ENCODE results near the gene C8A. TPM values are rescaled to one million over a fixed set of nuclear protein-coding genes. Genes with fewer than 3 reads are reported as not detected.

The C8A gene
- total RNA-seq, 1 experiment from 2014 or later = not detected

DNA sequence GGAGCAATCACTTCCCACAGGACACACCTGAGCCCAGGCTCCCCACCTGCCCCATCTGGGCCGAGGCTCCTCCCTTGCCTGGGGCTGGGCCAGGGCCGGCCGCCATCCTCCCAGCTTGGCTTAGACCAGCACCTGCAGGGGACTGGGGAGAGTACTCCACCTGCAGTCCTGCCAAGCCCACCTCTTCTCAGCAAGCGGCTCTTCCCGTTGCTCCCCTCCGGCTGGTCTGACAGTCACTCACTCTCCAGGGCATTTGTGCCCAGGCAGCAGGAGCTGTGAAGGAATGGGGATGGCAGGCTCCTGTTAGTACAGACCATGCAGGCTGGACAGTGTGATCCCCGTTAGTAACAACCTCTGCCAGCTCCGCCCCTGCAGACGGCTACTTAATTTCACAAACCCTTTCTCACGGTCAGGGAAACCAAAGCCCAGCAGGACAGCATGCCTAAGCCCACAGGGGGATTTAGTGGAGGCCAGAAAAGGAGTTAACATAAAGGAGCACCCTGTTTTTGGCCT lies 35.2 kb upstream of the C8A start, which contains the start of gene FYB2:
Gene FYB2, minus strand, starts transcription at position 18 of the 513 bp plus-strand sequence. CDS start 114 bp downstream, outside the sequence.
- no peaks in the 10 kb centered on the region for H3K4me1 ChIP-seq (ENCODE audit: low read length)
- no peak for DNase-seq
- no peaks in the 10 kb centered on the region for H3K9me2 ChIP-seq (replicated peaks; ENCODE audit: insufficient read depth, low read length)
- H3K9me3 ChIP-seq (ENCODE audit: low read length) = no peaks in the 10 kb centered on the region
- no peak within 1 kb of the TSS for H3K27ac ChIP-seq (ENCODE audit: low read length)
- H4K20me1 ChIP-seq (ENCODE audit: insufficient read depth, low read depth, low read length) = no peaks in the 10 kb centered on the region
- no peak within 1 kb of the TSS for H2AFZ ChIP-seq (ENCODE audit: low read length)
- no peak within 1 kb of the TSS for H3K9ac ChIP-seq (ENCODE audit: low read length)
- no peaks in the 10 kb centered on the region for H3K27me3 ChIP-seq (ENCODE audit: low read length)
- no peaks in the 10 kb centered on the region for H3K36me3 ChIP-seq (ENCODE audit: insufficient read depth, low read length)
- H3K4me2 ChIP-seq (ENCODE audit: low read depth, low read length, poor library complexity, severe bottlenecking) = no peak within 1 kb of the TSS
- no peaks in the 10 kb centered on the region for H3K79me2 ChIP-seq (ENCODE audit: low read length)
- no peak within 1 kb of the TSS for H3K4me3 ChIP-seq (ENCODE audit: low read length)

GRCh38 chr1:56820755-56821461 lies 33.7 kb upstream of the C8A start:
- DNase-seq = peak; percentile 84
- Histone ChIP-seq H3K4me2 (ENCODE audit: low read depth, low read length, poor library complexity, severe bottlenecking) (no peak overlapping the region), H3K9ac (ENCODE audit: low read length) (no peak overlapping the region), H3K4me1 (ENCODE audit: low read length) (no peaks in the 10 kb centered on the region), H3K27ac (ENCODE audit: low read length) (no peak overlapping the region), H4K20me1 (ENCODE audit: insufficient read depth, low read depth, low read length) (no peaks in the 10 kb centered on the region), H3K4me3 (ENCODE audit: low read length) (no peak overlapping the region), H3K79me2 (ENCODE audit: low read length) (no peaks in the 10 kb centered on the region), H3K9me3 (ENCODE audit: low read length) (no peaks in the 10 kb centered on the region), H3K9me2 (replicated peaks; ENCODE audit: insufficient read depth, low read length) (no peaks in the 10 kb centered on the region), H2AFZ (ENCODE audit: low read length) (no peak overlapping the region), H3K27me3 (ENCODE audit: low read length) (no peaks in the 10 kb centered on the region), H3K36me3 (ENCODE audit: insufficient read depth, low read length) (no peaks in the 10 kb centered on the region)

DNA sequence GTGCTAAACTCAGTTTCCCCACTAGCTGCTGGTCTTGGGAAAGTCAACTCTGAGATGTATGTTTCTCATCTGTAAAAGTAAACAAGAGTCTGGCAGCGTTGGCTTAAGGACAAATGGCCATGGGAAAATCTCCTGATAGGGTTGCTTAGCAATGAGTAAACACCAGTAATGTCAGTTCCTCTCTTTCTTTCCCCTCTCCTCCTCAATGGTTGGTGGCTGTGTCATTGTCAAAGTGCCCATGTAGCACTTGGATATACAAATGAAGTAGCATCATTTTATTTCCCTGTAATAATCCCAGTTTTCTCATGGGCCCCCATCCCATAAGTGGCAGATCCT lies 33.2 kb upstream of the C8A start:
- Histone ChIP-seq H3K4me2 (ENCODE audit: low read depth, low read length, poor library complexity, severe bottlenecking) (no peak overlapping the region), H3K4me3 (ENCODE audit: low read length) (no peak overlapping the region), H4K20me1 (ENCODE audit: insufficient read depth, low read depth, low read length) (no peaks in the 10 kb centered on the region), H3K36me3 (ENCODE audit: insufficient read depth, low read length) (no peaks in the 10 kb centered on the region), H3K27me3 (ENCODE audit: low read length) (no peaks in the 10 kb centered on the region), H2AFZ (ENCODE audit: low read length) (no peak overlapping the region), H3K9ac (ENCODE audit: low read length) (no peak overlapping the region), H3K9me3 (ENCODE audit: low read length) (no peaks in the 10 kb centered on the region), H3K9me2 (replicated peaks; ENCODE audit: insufficient read depth, low read length) (no peaks in the 10 kb centered on the region), H3K79me2 (ENCODE audit: low read length) (no peaks in the 10 kb centered on the region), H3K4me1 (ENCODE audit: low read length) (no peaks in the 10 kb centered on the region), H3K27ac (ENCODE audit: low read length) (no peak overlapping the region)
- no peak for DNase-seq

DNA sequence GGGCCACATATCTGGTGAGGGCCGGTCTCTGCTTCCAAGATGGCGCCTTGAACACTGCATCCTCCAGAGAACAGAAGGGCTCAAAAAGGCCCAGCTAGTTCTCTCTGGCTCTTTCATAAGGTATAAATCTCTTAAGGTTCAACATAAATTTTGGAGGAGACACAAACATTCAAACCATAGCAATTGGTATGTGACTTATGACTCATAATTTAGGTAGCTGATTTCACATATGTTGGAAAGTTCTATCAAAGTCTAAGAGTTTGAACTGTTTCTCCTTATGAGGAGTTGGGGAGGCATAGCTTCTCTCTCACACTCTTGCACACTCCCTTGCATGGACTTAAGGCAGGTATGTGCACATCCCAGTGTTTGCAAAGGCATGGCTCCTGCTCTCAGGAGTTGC lies 30.3 kb upstream of the C8A start:
- H3K36me3 ChIP-seq (ENCODE audit: insufficient read depth, low read length) = no peaks in the 10 kb centered on the region
- no peaks in the 10 kb centered on the region for H4K20me1 ChIP-seq (ENCODE audit: insufficient read depth, low read depth, low read length)
- H3K4me1 ChIP-seq (ENCODE audit: low read length) = no peaks in the 10 kb centered on the region
- no peak overlapping the region for H3K9ac ChIP-seq (ENCODE audit: low read length)
- no peak overlapping the region for H3K4me2 ChIP-seq (ENCODE audit: low read depth, low read length, poor library complexity, severe bottlenecking)
- no peaks in the 10 kb centered on the region for H3K79me2 ChIP-seq (ENCODE audit: low read length)
- DNase-seq = no peak
- no peaks in the 10 kb centered on the region for H3K27me3 ChIP-seq (ENCODE audit: low read length)
- no peak overlapping the region for H2AFZ ChIP-seq (ENCODE audit: low read length)
- no peak overlapping the region for H3K4me3 ChIP-seq (ENCODE audit: low read length)
- H3K9me3 ChIP-seq (ENCODE audit: low read length) = no peaks in the 10 kb centered on the region
- H3K27ac ChIP-seq (ENCODE audit: low read length) = no peak overlapping the region
- no peaks in the 10 kb centered on the region for H3K9me2 ChIP-seq (replicated peaks; ENCODE audit: insufficient read depth, low read length)

GRCh38 chr1:56824938-56825337 lies 29.7 kb upstream of the C8A start:
- no peak overlapping the region for H3K9ac ChIP-seq (ENCODE audit: low read length)

DNA sequence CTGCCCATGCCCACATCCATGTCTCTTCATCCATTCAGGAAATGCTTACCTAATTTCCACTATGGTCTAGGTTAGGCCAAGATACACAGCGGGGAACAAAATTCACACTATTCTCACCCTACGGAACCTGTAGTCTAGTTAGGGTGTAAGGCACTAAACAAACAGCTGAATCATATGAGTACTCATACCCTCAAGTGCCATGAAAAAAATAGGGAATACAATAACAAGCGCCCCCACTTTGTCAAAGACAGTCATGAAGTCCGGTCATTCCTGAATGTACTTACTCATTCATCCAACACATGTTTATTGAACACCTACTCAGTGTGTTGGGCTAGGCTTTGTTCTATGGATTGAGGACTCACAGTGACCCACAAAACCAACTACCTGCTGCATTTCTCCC lies 29.2 kb upstream of the C8A start:
- no peaks in the 10 kb centered on the region for H3K4me1 ChIP-seq (ENCODE audit: low read length)
- H3K36me3 ChIP-seq (ENCODE audit: insufficient read depth, low read length) = no peaks in the 10 kb centered on the region

More at GRCh38 chr1:56824938-56825337, 29.7 kb upstream of the C8A start:
- H2AFZ ChIP-seq (ENCODE audit: low read length) = no peak overlapping the region
- no peaks in the 10 kb centered on the region for H3K4me1 ChIP-seq (ENCODE audit: low read length)
- DNase-seq = no peak
- H3K4me3 ChIP-seq (ENCODE audit: low read length) = no peak overlapping the region
- no peaks in the 10 kb centered on the region for H3K36me3 ChIP-seq (ENCODE audit: insufficient read depth, low read length)
- no peak overlapping the region for H3K4me2 ChIP-seq (ENCODE audit: low read depth, low read length, poor library complexity, severe bottlenecking)
- no peaks in the 10 kb centered on the region for H3K27me3 ChIP-seq (ENCODE audit: low read length)
- no peak overlapping the region for H3K27ac ChIP-seq (ENCODE audit: low read length)
- H3K9me2 ChIP-seq (replicated peaks; ENCODE audit: insufficient read depth, low read length) = no peaks in the 10 kb centered on the region
- H3K79me2 ChIP-seq (ENCODE audit: low read length) = no peaks in the 10 kb centered on the region
- no peaks in the 10 kb centered on the region for H4K20me1 ChIP-seq (ENCODE audit: insufficient read depth, low read depth, low read length)
- no peaks in the 10 kb centered on the region for H3K9me3 ChIP-seq (ENCODE audit: low read length)

DNA sequence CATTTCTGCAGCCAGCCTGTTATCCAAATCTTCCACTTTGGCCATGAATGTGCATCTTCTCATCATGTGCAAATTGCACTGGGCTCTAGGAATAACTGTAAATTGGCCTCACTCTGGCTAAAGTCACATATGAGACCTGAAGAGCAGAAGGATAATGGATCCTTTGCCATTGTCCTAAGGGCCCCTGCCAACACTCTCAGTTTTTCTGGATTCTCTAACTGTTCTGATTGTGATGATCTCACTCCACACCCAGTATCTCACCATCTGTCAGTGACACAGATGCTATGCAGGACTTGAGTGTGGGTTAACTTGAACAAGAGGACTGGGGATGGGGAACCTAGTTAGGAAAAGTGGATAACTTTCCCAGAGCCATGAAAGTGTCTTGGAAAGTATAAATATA lies 26.9 kb upstream of the C8A start:
- H2AFZ ChIP-seq (ENCODE audit: low read length) = no peak overlapping the region
- no peaks in the 10 kb centered on the region for H4K20me1 ChIP-seq (ENCODE audit: insufficient read depth, low read depth, low read length)
- no peaks in the 10 kb centered on the region for H3K4me1 ChIP-seq (ENCODE audit: low read length)
- H3K79me2 ChIP-seq (ENCODE audit: low read length) = no peaks in the 10 kb centered on the region
- H3K9ac ChIP-seq (ENCODE audit: low read length) = no peak overlapping the region
- no peaks in the 10 kb centered on the region for H3K9me3 ChIP-seq (ENCODE audit: low read length)
- no peak overlapping the region for H3K27ac ChIP-seq (ENCODE audit: low read length)
- H3K9me2 ChIP-seq (replicated peaks; ENCODE audit: insufficient read depth, low read length) = no peaks in the 10 kb centered on the region
- H3K4me3 ChIP-seq (ENCODE audit: low read length) = no peak overlapping the region
- H3K27me3 ChIP-seq (ENCODE audit: low read length) = no peaks in the 10 kb centered on the region
- no peak for DNase-seq
- no peaks in the 10 kb centered on the region for H3K36me3 ChIP-seq (ENCODE audit: insufficient read depth, low read length)
- no peak overlapping the region for H3K4me2 ChIP-seq (ENCODE audit: low read depth, low read length, poor library complexity, severe bottlenecking)

More for the DNA sequence above, 29.2 kb upstream of the C8A start:
- Histone ChIP-seq H3K9ac (ENCODE audit: low read length) (no peak overlapping the region), H3K9me2 (replicated peaks; ENCODE audit: insufficient read depth, low read length) (no peaks in the 10 kb centered on the region), H3K4me3 (ENCODE audit: low read length) (no peak overlapping the region), H2AFZ (ENCODE audit: low read length) (no peak overlapping the region), H4K20me1 (ENCODE audit: insufficient read depth, low read depth, low read length) (no peaks in the 10 kb centered on the region), H3K27ac (ENCODE audit: low read length) (no peak overlapping the region), H3K9me3 (ENCODE audit: low read length) (no peaks in the 10 kb centered on the region), H3K79me2 (ENCODE audit: low read length) (no peaks in the 10 kb centered on the region), H3K27me3 (ENCODE audit: low read length) (no peaks in the 10 kb centered on the region), H3K4me2 (ENCODE audit: low read depth, low read length, poor library complexity, severe bottlenecking) (no peak overlapping the region)
- DNase-seq = no peak

DNA sequence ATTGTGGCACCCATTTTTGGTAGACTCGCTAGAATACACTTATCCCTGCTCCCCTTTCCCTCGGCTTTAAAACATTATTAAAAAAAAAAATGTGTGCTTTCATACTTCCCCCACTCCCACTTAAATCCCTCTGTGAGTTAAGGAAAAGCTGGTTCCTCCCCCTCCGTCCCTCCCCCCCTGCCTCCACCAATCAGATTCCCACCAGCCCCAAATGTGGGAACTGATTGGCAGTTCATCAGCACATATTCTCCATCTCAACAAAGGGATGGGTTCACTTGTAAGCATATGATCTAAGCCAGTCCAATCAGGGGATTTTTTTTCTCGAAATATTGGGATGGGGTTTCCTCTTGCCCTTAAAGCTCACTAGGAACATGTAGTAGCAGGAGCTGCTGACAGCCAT lies 24.5 kb upstream of the C8A start:
- Histone ChIP-seq H3K4me1 (ENCODE audit: low read length) (no peaks in the 10 kb centered on the region), H2AFZ (ENCODE audit: low read length) (no peak overlapping the region), H3K27ac (ENCODE audit: low read length) (no peak overlapping the region), H3K9me2 (replicated peaks; ENCODE audit: insufficient read depth, low read length) (no peaks in the 10 kb centered on the region), H3K9me3 (ENCODE audit: low read length) (no peaks in the 10 kb centered on the region), H3K4me3 (ENCODE audit: low read length) (no peak overlapping the region), H3K27me3 (ENCODE audit: low read length) (no peaks in the 10 kb centered on the region), H3K9ac (ENCODE audit: low read length) (no peak overlapping the region), H4K20me1 (ENCODE audit: insufficient read depth, low read depth, low read length) (no peaks in the 10 kb centered on the region), H3K4me2 (ENCODE audit: low read depth, low read length, poor library complexity, severe bottlenecking) (no peak overlapping the region), H3K36me3 (ENCODE audit: insufficient read depth, low read length) (no peaks in the 10 kb centered on the region), H3K79me2 (ENCODE audit: low read length) (no peaks in the 10 kb centered on the region)
- DNase-seq = no peak
